B cell (primary cell): Measurements from ENCODE around the gene TBCD. TPM values are rescaled to one million over a fixed set of nuclear protein-coding genes. Genes with fewer than 3 reads are reported as not detected.

Source experiments
- ATAC-seq: fragments of 200-7000 bp; cut with Tn5 transposase; one replicate; pipeline ENCODE4 v1.10.0; 2021; ENCODE audit warnings: low read depth, mild to moderate bottlenecking, moderate number of reproducible peaks, moderate library complexity
- CTCF ChIA-PET: fragments of 350-600 bp; sonication (Branson Sonifier 250); formaldehyde crosslinking; loops from one replicate; lab custom pipeline; 2021; ENCODE audit warnings: antibody characterized with exemption, inconsistent platforms; lab: Charles Lee
- POLR2A ChIA-PET: fragments of 350-600 bp; sonication (Branson Sonifier 250); formaldehyde crosslinking; loops from one replicate; lab custom pipeline; 2021; ENCODE audit warnings: antibody characterized with exemption; lab: Charles Lee
- DNase-seq: peaks from one replicate; pipeline ENCODE4 v3.0.0; 2013
- H2AFZ ChIP-seq: 2 replicates; pipeline ENCODE4 v1.6.1; 2012; ENCODE audit warnings: mild to moderate bottlenecking, low read depth, low read length; ENCODE audit not compliant: insufficient read depth, poor library complexity, severe bottlenecking
- H3K27ac ChIP-seq, 2 donors: 1 replicate in 1 of 2; 2 replicates in 1 of 2; pipeline ENCODE4 v1.5.1; 2012 to 2013; ENCODE audit warnings: low read length in 2 of 2, mild to moderate bottlenecking in 2 of 2, moderate library complexity in 1 of 2
- H3K27me3 ChIP-seq, 4 experiments: fragments of 200-600 bp in 1 of 4; sonication (generic) in 1 of 4; replicated peaks in 1 of 4; 1 replicate in 2 of 4; 2 replicates in 2 of 4; pipeline versions ENCODE4 v1.6.1 to v1.7.0; 2013 to 2016; ENCODE audit warnings: low read length in 3 of 4, mild to moderate bottlenecking in 2 of 4, mixed read lengths in 1 of 4, moderate library complexity in 1 of 4; ENCODE audit not compliant: insufficient read depth in 4 of 4, control insufficient read depth in 3 of 4; ENCODE audit errors: control extremely low read depth in 1 of 4
- H3K36me3 ChIP-seq, 2 experiments: replicated peaks in 1 of 2; 1 replicate in 1 of 2; 2 replicates in 1 of 2; pipeline versions ENCODE4 v1.6.1 to v1.7.1; 2013; ENCODE audit warnings: low read length in 1 of 2; ENCODE audit not compliant: insufficient read depth in 2 of 2, control insufficient read depth in 1 of 2; ENCODE audit errors: control extremely low read depth in 1 of 2, extremely low read depth in 1 of 2
- H3K4me1 ChIP-seq, 2 donors: fragments of 200-600 bp in 1 of 2; sonication (generic) in 1 of 2; 1 replicate in 1 of 2; 2 replicates in 1 of 2; pipeline versions ENCODE4 v1.5.1 to v1.6.1; 2013 to 2017; ENCODE audit warnings: low read length in 2 of 2; ENCODE audit not compliant: control insufficient read depth in 2 of 2, insufficient read depth in 2 of 2
- H3K4me2 ChIP-seq: replicated peaks from 2 replicates; pipeline ENCODE3; 2012; ENCODE audit warnings: mild to moderate bottlenecking, low read depth, low read length; ENCODE audit not compliant: poor library complexity, severe bottlenecking
- H3K4me3 ChIP-seq, 5 experiments: fragments of 200-600 bp in 1 of 5; sonication (generic) in 1 of 5; 1 replicate in 3 of 5; 2 replicates in 2 of 5; pipeline versions ENCODE4 v1.5.1 to v1.7.0; 2011 to 2016; ENCODE audit warnings: low read length in 4 of 5, mild to moderate bottlenecking in 4 of 5, low read depth in 2 of 5, control low read depth in 1 of 5, moderate library complexity in 1 of 5; ENCODE audit not compliant: insufficient read depth in 1 of 5; ENCODE audit errors: control extremely low read depth in 1 of 5, extremely low read depth in 1 of 5
- H3K79me2 ChIP-seq: fragments of 200-600 bp; sonication (generic); one replicate; pipeline ENCODE4 v1.6.0; 2016; ENCODE audit warnings: low read length; ENCODE audit not compliant: control insufficient read depth, insufficient read depth
- H3K9ac ChIP-seq: fragments of 200-600 bp; sonication (generic); 2 replicates; pipeline ENCODE4 v1.6.1; 2017; ENCODE audit warnings: mild to moderate bottlenecking, low read length, moderate library complexity
- H3K9me3 ChIP-seq, 3 donors: one replicate each; pipeline versions ENCODE4 v1.6.1 to v1.7.1; 2013; ENCODE audit warnings: low read length in 2 of 3; ENCODE audit not compliant: control insufficient read depth in 2 of 3, insufficient read depth in 1 of 3; ENCODE audit errors: control extremely low read depth in 1 of 3
- H4K20me1 ChIP-seq: 2 replicates; pipeline ENCODE4 v1.6.0; 2012; ENCODE audit warnings: mild to moderate bottlenecking, low read length; ENCODE audit not compliant: insufficient read depth, control insufficient read depth, poor library complexity, severe bottlenecking
- H3K27ac Mint-ChIP-seq: one replicate; pipeline ENCODE4 v1.8.0; 2021; ENCODE audit warnings: mixed read lengths
- H3K27me3 Mint-ChIP-seq: one replicate; pipeline ENCODE4 v1.8.0; 2021; ENCODE audit warnings: mixed read lengths
- H3K4me1 Mint-ChIP-seq: one replicate; pipeline ENCODE4 v1.8.0; 2021; ENCODE audit warnings: mixed read lengths
- H3K4me3 Mint-ChIP-seq: one replicate; pipeline ENCODE4 v1.8.0; 2021; ENCODE audit warnings: mixed read lengths
- H3K9me3 Mint-ChIP-seq: one replicate; pipeline ENCODE4 v1.8.0; 2022; ENCODE audit warnings: mixed read lengths; ENCODE audit not compliant: insufficient read depth
- CTCF ChIP-seq: fragments of 200-600 bp; IDR thresholded peaks from one replicate; pipeline ENCODE4 v1.8.0; 2022; ENCODE audit warnings: antibody characterized with exemption, mild to moderate bottlenecking
- EZH2 ChIP-seq: IDR thresholded peaks from 2 replicates; pipeline ENCODE4 v1.6.1; 2012; ENCODE audit warnings: borderline replicate concordance, low read depth, mild to moderate bottlenecking, moderate library complexity, low read length; ENCODE audit not compliant: insufficient read depth, poor library complexity, severe bottlenecking
- WGBS: methylation state at CpG from one replicate; pipeline ENCODE4 v1.1.5; 2013; ENCODE audit warnings: missing lambda C conversion rate; ENCODE audit not compliant: insufficient coverage; 5-methylcytosine and 5-hydroxymethylcytosine counted together
- intact Hi-C: fragments of 100-400 bp; cut with micrococcal nuclease; formaldehyde crosslinking; loops from one replicate; pipeline ENCODE4 v1.10.0; 2022
- polyA plus RNA-seq: library from polyadenylated mRNA; depleted of rRNA; stranded (reverse); fragments of >200 nt; gene quantifications from 2 replicates; pipeline ENCODE4 v1.2.3, GENCODE V29; 2012
- total RNA-seq, 2 donors: library from RNA; stranded (reverse); fragments of 120-200 nt in 1 of 2; gene quantifications; 1 replicate in 1 of 2; 2 replicates in 1 of 2; pipeline versions ENCODE4 v1.2.3 to v1.2.4, GENCODE V29; 2013 to 2022

TBCD gene
- total and polyA plus RNA-seq, 2 donors (not counting 1 experiment from before 2014, with no cell fraction given), result 60.8 to 101 TPM

- 97% methylated on average over 26 of the region's 26 CpGs for WGBS
- no peak for DNase-seq
- Mint-ChIP-seq H3K4me3 (no peak overlapping the region), H3K27me3 (no peaks in the 10 kb centered on the region), H3K4me1 (no peaks in the 10 kb centered on the region), H3K27ac (no peak overlapping the region), H3K9me3 (peaks cover 2% of the 10 kb centered on the region)
- Histone ChIP-seq H3K4me1 (no peaks in the 10 kb centered on the region), H2AFZ (no peak overlapping the region), H3K4me2 (no peak overlapping the region), H3K27ac (no peak overlapping the region), H3K4me3 (no peak overlapping the region), H4K20me1 (no peaks in the 10 kb centered on the region), H3K9me3 (peaks cover 0 to 15% (median 7%) of the 10 kb centered on the region in 3 donors), H3K36me3 (peaks cover 0 to 52% of the 10 kb centered on the region in 2 experiments), H3K9ac (no peak overlapping the region), H3K27me3 (no peaks in the 10 kb centered on the region), H3K79me2 (no peaks in the 10 kb centered on the region)
- ChIA-PET CTCF (no interaction called here), POLR2A (no interaction called here)
- no peak for ATAC-seq
- intact Hi-C loops, result no loop called here
- TF ChIP-seq EZH2 (no peak), CTCF (no peak)
Observed at GRCh38 chr17:82938873-82939620, 187.2 kb downstream of the TBCD start.

GRCh38 chr17:82939621-82940135 is 187.8 kb downstream of the TBCD start:
- Histone ChIP-seq H3K79me2 (no peaks in the 10 kb centered on the region), H4K20me1 (no peaks in the 10 kb centered on the region), H3K4me2 (no peak overlapping the region), H3K9me3 (peaks cover 0 to 22% (median 13%) of the 10 kb centered on the region in 3 donors), H3K4me1 (no peaks in the 10 kb centered on the region), H3K4me3 (no peak overlapping the region), H3K9ac (no peak overlapping the region), H3K36me3 (peaks cover 0 to 51% of the 10 kb centered on the region in 2 experiments), H3K27me3 (no peaks in the 10 kb centered on the region), H2AFZ (no peak overlapping the region), H3K27ac (no peak overlapping the region)
- Mint-ChIP-seq H3K4me3 (no peak overlapping the region), H3K4me1 (no peaks in the 10 kb centered on the region), H3K9me3 (peaks cover 8% of the 10 kb centered on the region), H3K27ac (no peak overlapping the region), H3K27me3 (no peaks in the 10 kb centered on the region)
- ATAC-seq (no peak), DNase-seq (no peak)
- WGBS, result 98% methylated on average over 4 of the region's 10 CpGs
- ChIA-PET CTCF (no interaction called here), POLR2A (no interaction called here)
- TF ChIP-seq CTCF (no peak), EZH2 (no peak)
- intact Hi-C loops, result no loop called here
